Omental fat pad (tissue), 4 donors: Measurements from ENCODE around the gene LPIN2. TPM values are rescaled to one million over a fixed set of nuclear protein-coding genes. Genes with fewer than 3 reads are reported as not detected.

Source experiments
- ATAC-seq: fragments of 150-250 bp; one replicate; pipeline ENCODE4 v1.9.1; 2016; ENCODE audit warnings: mild to moderate bottlenecking, moderate library complexity; ENCODE audit not compliant: low FRiP score
- DNase-seq: peaks from one replicate; pipeline ENCODE4 v3.0.0-alpha.2; 2019; ENCODE audit warnings: low spot score
- total RNA-seq, 4 donors: library from RNA; depleted of rRNA; stranded (reverse); fragments of >200 nt; gene quantifications; one replicate each; pipeline ENCODE4 v1.1.0, GENCODE V29; 2016
- TF ChIP-seq, protein P1 (sequence below), 3 donors: fragments of 450-650 bp; IDR thresholded peaks; one replicate each; pipeline ENCODE4 v1.5.1; 2016 to 2017; ENCODE audit warnings: antibody characterized with exemption in 3 of 3, mild to moderate bottlenecking in 3 of 3, moderate library complexity in 2 of 3

LPIN2 gene
- total RNA-seq, 4 donors from 2014 or later: 21.3 to 35.5 (median 31.7) TPM

DNA sequence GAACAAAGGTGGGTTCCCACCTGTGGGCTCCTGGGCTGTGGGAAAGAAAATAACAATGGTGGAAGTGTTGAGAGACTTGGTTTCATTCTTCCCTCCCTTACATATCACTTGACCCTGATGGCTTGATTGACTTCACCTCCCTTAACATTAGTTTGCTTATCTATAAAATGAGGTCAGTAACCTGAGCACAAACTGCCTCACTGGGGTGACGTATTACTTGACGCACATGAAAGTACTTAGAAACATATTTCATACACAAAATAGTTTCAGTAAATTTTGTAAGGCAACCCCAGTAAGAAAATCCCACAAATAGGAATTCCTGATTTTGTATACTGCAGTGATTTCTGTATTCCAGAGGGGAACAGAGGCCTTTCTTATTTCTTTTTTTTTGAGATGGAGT lies 29.4 kb upstream of the LPIN2 start:
- DNase-seq (no peak), ATAC-seq (no peak)
- TF ChIP-seq, protein P1, sequence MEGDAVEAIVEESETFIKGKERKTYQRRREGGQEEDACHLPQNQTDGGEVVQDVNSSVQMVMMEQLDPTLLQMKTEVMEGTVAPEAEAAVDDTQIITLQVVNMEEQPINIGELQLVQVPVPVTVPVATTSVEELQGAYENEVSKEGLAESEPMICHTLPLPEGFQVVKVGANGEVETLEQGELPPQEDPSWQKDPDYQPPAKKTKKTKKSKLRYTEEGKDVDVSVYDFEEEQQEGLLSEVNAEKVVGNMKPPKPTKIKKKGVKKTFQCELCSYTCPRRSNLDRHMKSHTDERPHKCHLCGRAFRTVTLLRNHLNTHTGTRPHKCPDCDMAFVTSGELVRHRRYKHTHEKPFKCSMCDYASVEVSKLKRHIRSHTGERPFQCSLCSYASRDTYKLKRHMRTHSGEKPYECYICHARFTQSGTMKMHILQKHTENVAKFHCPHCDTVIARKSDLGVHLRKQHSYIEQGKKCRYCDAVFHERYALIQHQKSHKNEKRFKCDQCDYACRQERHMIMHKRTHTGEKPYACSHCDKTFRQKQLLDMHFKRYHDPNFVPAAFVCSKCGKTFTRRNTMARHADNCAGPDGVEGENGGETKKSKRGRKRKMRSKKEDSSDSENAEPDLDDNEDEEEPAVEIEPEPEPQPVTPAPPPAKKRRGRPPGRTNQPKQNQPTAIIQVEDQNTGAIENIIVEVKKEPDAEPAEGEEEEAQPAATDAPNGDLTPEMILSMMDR (IDR thresholded peaks at IDR 0.05): no peak

DNA sequence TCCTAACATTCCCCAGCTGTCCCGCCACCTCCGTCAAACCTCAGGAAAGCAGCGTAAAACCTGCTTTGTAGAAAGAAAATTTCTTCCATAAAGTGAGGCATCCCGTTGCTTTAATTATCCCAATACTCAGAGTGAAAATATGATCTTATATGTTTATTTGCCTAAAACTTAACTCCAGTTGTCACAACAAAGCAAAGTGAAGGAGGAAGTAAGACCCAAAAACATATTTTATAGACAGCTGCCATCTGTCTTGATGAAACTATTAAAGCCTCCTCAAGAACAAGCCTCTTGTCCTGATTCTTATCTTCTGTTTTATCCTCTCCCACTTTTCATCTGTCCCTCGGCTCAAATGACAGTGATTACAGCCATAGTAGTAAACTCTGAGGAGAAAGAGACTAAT lies 28.9 kb upstream of the LPIN2 start:
- no peak for DNase-seq
- TF ChIP-seq, protein P1 (IDR thresholded peaks at IDR 0.05): no peak
- no peak for ATAC-seq

DNA sequence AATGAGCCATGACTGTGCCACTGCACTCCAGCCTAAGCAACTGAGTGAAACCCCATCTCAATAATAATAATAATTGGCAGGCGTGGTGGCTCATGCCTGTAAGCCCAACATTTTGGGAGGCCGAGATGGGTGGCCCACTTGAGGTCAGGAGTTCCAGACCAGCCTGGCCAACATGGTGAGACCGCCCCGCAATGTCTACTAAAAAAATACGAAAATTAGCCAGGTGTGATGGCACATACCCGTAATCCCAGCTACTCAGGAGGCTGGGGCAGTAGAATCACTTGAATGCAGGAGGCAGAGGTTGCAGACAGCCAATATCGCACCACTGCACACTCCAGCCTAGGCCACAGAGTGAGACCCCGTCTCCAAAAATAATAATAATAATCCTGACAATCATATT lies 27.9 kb upstream of the LPIN2 start:
- DNase-seq: no peak
- TF ChIP-seq, protein P1 (IDR thresholded peaks at IDR 0.05): no peak
- no peak for ATAC-seq

DNA sequence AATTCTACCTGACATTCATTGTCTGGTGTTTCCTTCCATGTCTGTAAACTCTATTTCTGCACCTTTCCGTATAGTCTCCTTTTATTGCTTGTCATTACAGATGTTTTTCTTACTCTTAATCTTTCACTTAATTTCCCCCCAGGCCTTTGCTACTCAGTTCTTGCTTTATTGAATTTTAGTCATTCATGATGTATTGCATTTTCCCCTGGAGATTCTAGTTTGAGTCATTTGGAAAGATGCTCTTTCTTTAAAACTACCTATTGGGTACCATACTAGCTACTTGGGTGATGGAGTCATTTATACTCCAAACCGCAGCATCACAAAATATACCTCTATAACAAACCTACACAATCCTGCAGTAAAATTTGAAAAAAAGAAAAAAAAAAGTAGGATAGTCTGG lies 27.2 kb upstream of the LPIN2 start:
- TF ChIP-seq, protein P1 (IDR thresholded peaks at IDR 0.05): no peak
- DNase-seq (no peak), ATAC-seq (no peak)

DNA sequence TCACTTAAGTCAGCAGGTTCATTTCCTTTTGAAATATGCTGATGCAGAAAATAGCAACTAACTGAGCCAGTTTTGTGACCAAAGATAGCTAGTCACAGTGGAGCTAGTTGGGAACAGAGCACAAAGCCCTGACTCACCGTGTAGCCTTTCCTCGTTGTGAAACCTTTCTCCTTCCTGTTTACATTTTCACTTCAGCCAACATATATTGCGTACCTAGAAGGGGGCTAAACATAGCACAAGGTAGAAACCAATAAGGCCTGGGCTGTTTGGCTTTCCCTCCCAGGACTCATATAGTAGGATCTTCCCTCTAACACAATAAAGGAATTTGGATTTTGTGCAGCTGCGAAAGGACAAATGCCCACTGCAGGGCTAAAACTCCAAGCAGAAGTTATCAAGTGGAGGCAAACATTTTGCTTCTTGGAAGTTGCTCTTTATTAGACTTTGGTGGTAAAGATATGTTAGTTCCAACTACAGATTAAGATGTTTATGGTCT lies 24.5 kb upstream of the LPIN2 start:
- DNase-seq: no peak
- ATAC-seq: no peak
- TF ChIP-seq, protein P1 (IDR thresholded peaks at IDR 0.05): no peak

DNA sequence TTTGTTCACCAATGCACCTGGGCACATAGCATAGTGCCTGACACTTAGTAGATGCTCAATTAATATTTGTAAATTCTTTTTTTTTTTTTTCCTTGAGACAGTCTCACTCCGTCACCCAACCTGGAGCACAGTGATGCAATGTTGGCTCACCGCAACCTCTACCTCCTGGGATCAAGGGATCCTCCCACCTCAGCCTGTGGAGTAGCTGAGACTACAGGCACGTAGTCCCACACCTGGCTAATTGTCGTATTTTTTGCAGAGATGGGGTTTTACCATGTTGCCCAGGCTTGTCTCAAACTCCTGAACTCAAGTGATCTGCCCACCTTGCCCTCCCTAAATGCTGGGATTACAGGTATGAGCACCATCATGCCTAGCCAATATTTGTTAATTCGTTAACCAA lies 23.2 kb upstream of the LPIN2 start:
- TF ChIP-seq, protein P1 (IDR thresholded peaks at IDR 0.05): no peak
- DNase-seq: no peak
- no peak for ATAC-seq

DNA sequence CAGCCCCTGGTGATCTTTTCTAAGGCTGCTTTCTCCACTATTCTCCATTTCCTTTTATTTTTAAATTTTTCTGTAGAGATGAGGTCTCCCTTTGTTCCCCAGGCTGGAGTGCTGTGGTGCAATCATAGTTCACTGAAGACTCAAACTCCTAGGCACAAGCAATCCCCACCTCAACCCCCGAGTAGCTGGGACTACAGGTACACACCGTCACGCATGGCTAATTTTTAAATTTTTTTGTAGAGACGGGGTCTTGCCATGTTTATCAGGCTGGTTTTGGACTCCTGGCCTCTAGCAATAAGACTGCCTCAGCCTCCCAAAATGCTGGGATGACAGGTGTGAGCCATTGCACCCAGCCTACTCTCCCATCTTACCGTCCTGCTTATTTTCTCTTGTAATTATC lies 22.7 kb upstream of the LPIN2 start:
- ATAC-seq (no peak), DNase-seq (no peak)
- TF ChIP-seq, protein P1 (IDR thresholded peaks at IDR 0.05): no peak
